A549 (cell line): Measurements from ENCODE around the gene SLPI. TPM values are rescaled to one million over a fixed set of nuclear protein-coding genes. Genes with fewer than 3 reads are reported as not detected.

Source experiments
- ATAC-seq, 2 experiments: fragments of 200-7000 bp in 1 of 2; fragments of >200 bp in 1 of 2; cut with Nextera tagmentation in 1 of 2; cut with Tn5 transposase in 1 of 2; 3 replicates each; pipeline versions ENCODE4 v1.8.0 to v1.9.1; 2018 to 2020; ENCODE audit warnings: mild to moderate bottlenecking in 1 of 2, moderate library complexity in 1 of 2
- CTCF ChIA-PET: fragments of 300-600 bp; sonication (Branson Sonifier 250); formaldehyde crosslinking; extraction: SDS; loops from one replicate; lab custom pipeline; 2021; ENCODE audit warnings: antibody characterized with exemption, inconsistent platforms; lab: Yijun Ruan, JAX
- POLR2A ChIA-PET: fragments of 350-600 bp; formaldehyde crosslinking; extraction: SDS; loops from one replicate; lab custom pipeline; 2021; ENCODE audit warnings: antibody characterized with exemption, inconsistent platforms; lab: Yijun Ruan, JAX
- DNase-seq, 2 experiments: peaks; one replicate each; pipeline versions ENCODE4 v3.0.0 to v3.0.0-alpha.2; 2011 to 2016; ENCODE audit warnings: low read depth in 1 of 2, low spot score in 1 of 2
- FAIRE-seq: peaks from 2 replicates; lab custom pipeline; 2011; peaks lifted over from hg19 to GRCh38; lab: Jason Lieb, UNC
- H3K27ac ChIP-seq, 2 experiments: fragments of >200 bp; sonication (Bioruptor Twin); formaldehyde crosslinking; 3 replicates each; pipeline ENCODE4 v1.5.1; 2016 to 2017
- H3K4me1 ChIP-seq: fragments of >200 bp; sonication (Bioruptor Twin); formaldehyde crosslinking; 3 replicates; pipeline ENCODE4 v1.6.1; 2016
- H3K4me2 ChIP-seq: fragments of >200 bp; sonication (Bioruptor Twin); formaldehyde crosslinking; 3 replicates; pipeline ENCODE4 v1.6.1; 2016
- H3K4me3 ChIP-seq: fragments of >200 bp; sonication (Bioruptor Twin); formaldehyde crosslinking; 3 replicates; pipeline ENCODE4 v1.5.1; 2016
- H3K9me3 ChIP-seq: fragments of >200 bp; sonication (Bioruptor Twin); formaldehyde crosslinking; 3 replicates; pipeline ENCODE4 v1.6.1; 2016
- CBX2 ChIP-seq: fragments of 200-600 bp; sonication (generic); IDR thresholded peaks from 2 replicates; pipeline ENCODE4 v1.6.1; 2016; ENCODE audit warnings: low read depth, mild to moderate bottlenecking, borderline replicate concordance
- CBX8 ChIP-seq: fragments of 200-600 bp; sonication (generic); IDR thresholded peaks from 2 replicates; pipeline ENCODE4 v1.6.1; 2016
- E2F6 ChIP-seq: IDR thresholded peaks from 2 replicates; pipeline ENCODE4 v1.6.1; 2012; ENCODE audit warnings: low read depth, borderline replicate concordance
- FOSB ChIP-seq: fragments of 250-450 bp; sonication (Bioruptor Pico); IDR thresholded peaks from 2 replicates; pipeline ENCODE4 v1.5.0; 2020; ENCODE audit warnings: mild to moderate bottlenecking, moderate library complexity
- HES2 ChIP-seq: fragments of >200 bp; sonication (Bioruptor Twin); formaldehyde crosslinking; IDR thresholded peaks from 2 replicates; pipeline ENCODE4 v1.6.1; 2016
- MAX ChIP-seq: IDR thresholded peaks from 2 replicates; pipeline ENCODE4 v1.6.1; 2012
- MYC ChIP-seq: IDR thresholded peaks from 2 replicates; pipeline ENCODE4 v1.6.1; 2012; ENCODE audit warnings: mild to moderate bottlenecking, inconsistent platforms, low read length, improper control_type of control experiment, borderline replicate concordance
- POLR2A ChIP-seq: IDR thresholded peaks from 2 replicates; pipeline ENCODE4 v1.6.1; 2012; ENCODE audit warnings: mild to moderate bottlenecking, low read length
- POLR2AphosphoS2 ChIP-seq: conservative IDR thresholded peaks from 2 replicates; pipeline ENCODE4 v1.6.1; 2012; ENCODE audit warnings: low read length, improper control_type of control experiment, inconsistent platforms
- RAD21 ChIP-seq, 2 experiments: fragments of >200 bp in 1 of 2; sonication (Bioruptor Twin) in 1 of 2; formaldehyde crosslinking in 1 of 2; IDR thresholded peaks in 1 of 2; conservative IDR thresholded peaks in 1 of 2; 2 replicates in 1 of 2; 3 replicates in 1 of 2; pipeline ENCODE4 v1.6.1; 2012 to 2018; ENCODE audit warnings: inconsistent platforms in 1 of 2
- RCOR1 ChIP-seq: fragments of 150-350 bp; IDR thresholded peaks from 2 replicates; pipeline ENCODE4 v1.6.1; 2014; ENCODE audit warnings: antibody characterized with exemption, low read length, low read depth
- RFX5 ChIP-seq: fragments of 450-650 bp; IDR thresholded peaks from 2 replicates; pipeline ENCODE4 v1.7.1; 2014; ENCODE audit warnings: antibody characterized with exemption, mild to moderate bottlenecking, moderate library complexity
- SMC3 ChIP-seq: fragments of >200 bp; sonication (Bioruptor Twin); formaldehyde crosslinking; IDR thresholded peaks from 3 replicates; pipeline ENCODE4 v1.6.1; 2018; ENCODE audit warnings: inconsistent platforms
- TFCP2L1 ChIP-seq: fragments of 250-450 bp; sonication (Bioruptor Pico); IDR thresholded peaks from 2 replicates; pipeline ENCODE4 v1.5.0; 2021; ENCODE audit warnings: mild to moderate bottlenecking
- ZFP36 ChIP-seq: fragments of 450-650 bp; IDR thresholded peaks from 2 replicates; pipeline ENCODE4 v1.6.1; 2014; ENCODE audit warnings: borderline replicate concordance; ENCODE audit not compliant: partially characterized antibody
- ZNF302 ChIP-seq: fragments of 250-450 bp; sonication (Bioruptor Pico); IDR thresholded peaks from 2 replicates; pipeline ENCODE4 v1.9.0; 2021; ENCODE audit warnings: inconsistent platforms, mild to moderate bottlenecking, moderate library complexity
- WGBS: methylation state at CpG from one replicate; pipeline ENCODE4 v1.1.6; 2017; ENCODE audit errors: missing lambda C conversion rate; 5-methylcytosine and 5-hydroxymethylcytosine counted together
- polyA plus RNA-seq, 4 experiments: library from polyadenylated mRNA; depleted of rRNA in 3 of 4; stranded (reverse); fragments of >200 nt; fragmentation: RNase III in 1 of 4; extraction: RNeasy Plus Mini Kit Qiagen cat#74134 plus additional on column Dnase treatment in 1 of 4; gene quantifications; 2 replicates in 3 of 4; 3 replicates in 1 of 4; pipeline ENCODE4 v1.2.3, GENCODE V29; 2011 to 2017

SLPI gene
- polyA plus RNA-seq, 2 of the 4 experiments (the other 2 are of a cell fraction), result 4.5 to 27.0 TPM

- TF ChIP-seq FOSB (CRISPR knock-in tag) (no peak), ZNF302 (CRISPR knock-in tag) (no peak), CBX8 (no peak), HES2 (no peak), E2F6 (no peak)
- TF ChIP-seq, all 56 proteins: peak for 0
- Histone ChIP-seq H3K27ac (no peak overlapping the region), H3K4me3 (no peak overlapping the region), H3K9me3 (no peaks in the 10 kb centered on the region), H3K4me1 (no peaks in the 10 kb centered on the region), H3K4me2 (no peak overlapping the region)
- ATAC-seq, result no peak
- no peak for DNase-seq
- ChIA-PET POLR2A (no interaction called here), CTCF (interaction anchor here (0.7 to 1.4 kb wide), 2 partner anchors 24 to 45 kb away, joined by 3 read pairs; no protein-coding TSS in a partner anchor)
- FAIRE-seq, result no peak
- 62% methylated on average over 6 of the region's 6 CpGs for WGBS
These were observed 8.3 kb downstream of the SLPI start for GRCh38 chr20:45246109-45246508.

GRCh38 chr20:45238139-45238538, 16.2 kb downstream of the SLPI start:
- TF ChIP-seq RFX5, result no peak
- TF ChIP-seq POLR2AphosphoS2, result no peak
- no peak for TF ChIP-seq POLR2A
- no peak for TF ChIP-seq CBX2
- ChIA-PET POLR2A (no interaction called here), CTCF (no interaction called here)
- no peak for DNase-seq
- Histone ChIP-seq H3K27ac (no peak overlapping the region), H3K4me1 (no peaks in the 10 kb centered on the region), H3K4me2 (no peak overlapping the region), H3K9me3 (peaks cover 19% of the 10 kb centered on the region), H3K4me3 (no peak overlapping the region)
- FAIRE-seq, result no peak
- ATAC-seq, result no peak
- WGBS, result 39% methylated on average over 2 of the region's 2 CpGs

GRCh38 chr20:45235995-45236394, 18.4 kb downstream of the SLPI start:
- no peak for DNase-seq
- 62% methylated on average over 3 of the region's 4 CpGs for WGBS
- no peak for FAIRE-seq

GRCh38 chr20:45230631-45231030, 23.7 kb downstream of the SLPI start:
- ChIA-PET CTCF (no interaction called here), POLR2A (no interaction called here)
- 58% methylated on average over 7 of the region's 9 CpGs for WGBS
- Histone ChIP-seq H3K27ac (no peak overlapping the region), H3K4me2 (no peak overlapping the region), H3K4me1 (no peaks in the 10 kb centered on the region), H3K4me3 (no peak overlapping the region), H3K9me3 (peaks cover 31% of the 10 kb centered on the region)
- no peak for TF ChIP-seq SMC3
- no peak for TF ChIP-seq ZFP36
- no peak for TF ChIP-seq MAX
- FAIRE-seq, result no peak
- ATAC-seq, result no peak
- no peak for DNase-seq

More at GRCh38 chr20:45235995-45236394, 18.4 kb downstream of the SLPI start:
- no peak for ATAC-seq
- TF ChIP-seq RCOR1, result no peak
- no peak for TF ChIP-seq TFCP2L1 (CRISPR knock-in tag)
- TF ChIP-seq MYC, result no peak
- TF ChIP-seq RAD21 (conservative IDR thresholded peaks at IDR 0.05 in 1 of 2, IDR thresholded peaks at IDR 0.05 in 1 of 2), result 0 out of 5 replicates have a peak, but pooled peaks of 1 of the 2 experiments have one; percentile 3
- TF ChIP-seq, all 56 proteins: peak for 1
- no peak overlapping the region for H3K27ac ChIP-seq
- H3K4me2 ChIP-seq, result no peak overlapping the region
- ChIA-PET POLR2A (no interaction called here), CTCF (no interaction called here)
- no peaks in the 10 kb centered on the region for H3K4me1 ChIP-seq
- peaks cover 22% of the 10 kb centered on the region for H3K9me3 ChIP-seq
- H3K4me3 ChIP-seq, result no peak overlapping the region
